IMR-90 (cell line): ENCODE data around the gene MAN2C1. TPM values are rescaled to one million over a fixed set of nuclear protein-coding genes. Genes with fewer than 3 reads are reported as not detected.
"Not testable (repeated sequence)": the region's sequence is repeated elsewhere in the genome, so short reads cannot be mapped to it uniquely, and the experiment has no call there.

Source experiments
- ATAC-seq: fragments of 200-7000 bp; cut with Tn5 transposase; 2 replicates; pipeline ENCODE4 v1.9.1; 2020; ENCODE audit warnings: low read depth, mild to moderate bottlenecking, moderate library complexity
- BruUV-seq: library from RNA; stranded (reverse); fragments of 400-500 nt; replicated peaks from 2 replicates; lab custom pipeline; 2021; lab: Mats Ljungman, UMichigan
- CTCF ChIA-PET: fragments of 300-600 bp; formaldehyde crosslinking; extraction: SDS; loops from one replicate; lab custom pipeline; 2021; ENCODE audit warnings: antibody characterized with exemption; lab: Yijun Ruan, JAX
- POLR2A ChIA-PET: fragments of 300-600 bp; sonication (Branson Sonifier 250); formaldehyde crosslinking; loops from one replicate; lab custom pipeline; 2022; ENCODE audit warnings: antibody characterized with exemption; ENCODE audit not compliant: unreplicated experiment; lab: Charles Lee
- DNase-seq: peaks from one replicate; pipeline ENCODE4 v3.0.0; 2013
- H2AFZ ChIP-seq: replicated peaks from 2 replicates; pipeline ENCODE3; 2013; ENCODE audit warnings: low read length, mild to moderate bottlenecking; ENCODE audit not compliant: poor library complexity
- H2AK5ac ChIP-seq: 2 replicates; pipeline ENCODE4 v1.6.1; 2013; ENCODE audit warnings: low read depth, low read length, inconsistent platforms
- H2AK9ac ChIP-seq: replicated peaks from 2 replicates; pipeline ENCODE3; 2013; ENCODE audit warnings: mild to moderate bottlenecking, low read depth, low read length, moderate library complexity; ENCODE audit not compliant: poor library complexity
- H2BK120ac ChIP-seq: 2 replicates; pipeline ENCODE4 v1.6.1; 2013; ENCODE audit warnings: low read depth, low read length, inconsistent platforms
- H2BK15ac ChIP-seq: 3 replicates; pipeline ENCODE4 v1.6.1; 2013; ENCODE audit warnings: low read depth, low read length, inconsistent platforms
- H2BK20ac ChIP-seq: 2 replicates; pipeline ENCODE4 v1.6.1; 2013; ENCODE audit warnings: low read depth, mild to moderate bottlenecking, inconsistent platforms, low read length, moderate library complexity
- H2BK5ac ChIP-seq: 2 replicates; pipeline ENCODE4 v1.6.1; 2013; ENCODE audit warnings: mild to moderate bottlenecking, low read depth, low read length, inconsistent platforms; ENCODE audit not compliant: poor library complexity, severe bottlenecking
- H3K14ac ChIP-seq: replicated peaks from 2 replicates; pipeline ENCODE4 v1.6.1; 2013; ENCODE audit warnings: low read depth, low read length, inconsistent platforms
- H3K18ac ChIP-seq: 2 replicates; pipeline ENCODE4 v1.6.1; 2013; ENCODE audit warnings: low read depth, low read length, control low read depth
- H3K23ac ChIP-seq: 2 replicates; pipeline ENCODE4 v1.6.1; 2013; ENCODE audit warnings: low read depth, low read length, inconsistent platforms
- H3K27ac ChIP-seq: 2 replicates; pipeline ENCODE4 v1.5.1; 2013; ENCODE audit warnings: mild to moderate bottlenecking, control low read depth, low read length; ENCODE audit not compliant: insufficient read depth
- H3K27me3 ChIP-seq: 2 replicates; pipeline ENCODE4 v1.6.1; 2013; ENCODE audit warnings: low read length; ENCODE audit not compliant: control insufficient read depth, insufficient read depth
- H3K36me3 ChIP-seq: 2 replicates; pipeline ENCODE4 v1.6.1; 2013; ENCODE audit warnings: low read length, mixed read lengths; ENCODE audit not compliant: control insufficient read depth, insufficient read depth
- H3K4ac ChIP-seq: 2 replicates; pipeline ENCODE4 v1.6.1; 2013; ENCODE audit warnings: low read depth, low read length, inconsistent platforms
- H3K4me1 ChIP-seq: 2 replicates; pipeline ENCODE4 v1.6.1; 2013; ENCODE audit warnings: low read length, mixed read lengths; ENCODE audit not compliant: control insufficient read depth, insufficient read depth
- H3K4me2 ChIP-seq: 2 replicates; pipeline ENCODE4 v1.6.1; 2013; ENCODE audit warnings: low read depth, mild to moderate bottlenecking, control low read depth, low read length, moderate library complexity
- H3K4me3 ChIP-seq: 2 replicates; pipeline ENCODE4 v1.5.1; 2013; ENCODE audit warnings: low read depth, mild to moderate bottlenecking, control low read depth, low read length, moderate library complexity; ENCODE audit not compliant: insufficient read depth
- H3K56ac ChIP-seq: 2 replicates; pipeline ENCODE4 v1.6.1; 2013; ENCODE audit warnings: low read length, inconsistent platforms; ENCODE audit not compliant: insufficient read depth; ENCODE audit errors: extremely low read depth
- H3K79me1 ChIP-seq, 2 experiments: 2 replicates each; pipeline ENCODE4 v1.6.1; 2013; ENCODE audit warnings: low read length in 2 of 2, inconsistent platforms in 1 of 2, low read depth in 1 of 2
- H3K9ac ChIP-seq: 2 replicates; pipeline ENCODE4 v1.6.1; 2013; ENCODE audit warnings: low read depth, low read length, control low read depth
- H3K9me1 ChIP-seq: 2 replicates; pipeline ENCODE4 v1.6.1; 2013; ENCODE audit warnings: low read length, inconsistent platforms; ENCODE audit not compliant: insufficient read depth
- H3K9me3 ChIP-seq: 2 replicates; pipeline ENCODE4 v1.6.1; 2013; ENCODE audit warnings: low read length; ENCODE audit not compliant: control insufficient read depth, insufficient read depth
- H4K20me1 ChIP-seq: 2 replicates; pipeline ENCODE4 v1.6.1; 2013; ENCODE audit warnings: low read length, inconsistent platforms; ENCODE audit not compliant: insufficient read depth
- H4K5ac ChIP-seq: 2 replicates; pipeline ENCODE4 v1.6.1; 2013; ENCODE audit warnings: mild to moderate bottlenecking, low read depth, low read length, control low read depth
- H4K8ac ChIP-seq, 2 experiments: 2 replicates each; pipeline ENCODE4 v1.6.1; 2013; ENCODE audit warnings: low read depth in 2 of 2, low read length in 2 of 2, control low read depth in 1 of 2, inconsistent platforms in 1 of 2
- H4K91ac ChIP-seq: 2 replicates; pipeline ENCODE4 v1.6.1; 2013; ENCODE audit warnings: low read depth, low read length, inconsistent platforms; ENCODE audit not compliant: insufficient read depth
- CHD1 ChIP-seq: IDR thresholded peaks from 2 replicates; pipeline ENCODE4 v1.6.1; 2012; ENCODE audit warnings: low read depth, low read length, improper control_type of control experiment
- FOS ChIP-seq: fragments of 150-350 bp; IDR thresholded peaks from 2 replicates; pipeline ENCODE4 v1.6.1; 2016; ENCODE audit warnings: low read depth, low read length
- POLR2A ChIP-seq: IDR thresholded peaks from 2 replicates; pipeline ENCODE4 v1.6.1; 2012; ENCODE audit warnings: mild to moderate bottlenecking, low read depth, low read length
- RCOR1 ChIP-seq: IDR thresholded peaks from 2 replicates; pipeline ENCODE4 v1.6.1; 2012; ENCODE audit warnings: mild to moderate bottlenecking, low read length, improper control_type of control experiment; ENCODE audit not compliant: insufficient replicate concordance
- RFX5 ChIP-seq: IDR thresholded peaks from 2 replicates; pipeline ENCODE4 v1.8.0; 2012; ENCODE audit warnings: low read depth, mild to moderate bottlenecking, low read length, moderate library complexity
- WGBS, 2 experiments: methylation state at CpG; one replicate each; pipeline versions ENCODE4 v1.1.5 to v1.1.7; 2013; ENCODE audit warnings: missing lambda C conversion rate in 2 of 2; ENCODE audit not compliant: insufficient read length in 1 of 2; ENCODE audit errors: extremely low coverage in 2 of 2; 5-methylcytosine and 5-hydroxymethylcytosine counted together
- dilution Hi-C: fragments of 300-500 bp; cut with HindIII; formaldehyde crosslinking; loops from one replicate; pipeline ENCODE4 v1.14.3; 2018; ENCODE audit warnings: low sequenced_read_pairs; ENCODE audit not compliant: unreplicated experiment
- in situ Hi-C: fragments of 300-500 bp; cut with MboI; formaldehyde crosslinking; loops from 3 replicates; pipeline ENCODE4 v1.14.3; 2019; ENCODE audit warnings: low sequenced_read_pairs, inconsistent platforms, mixed read lengths
- intact Hi-C: fragments of 100-400 bp; cut with micrococcal nuclease; formaldehyde crosslinking; loops from 2 replicates; pipeline ENCODE4 v1.10.0; 2022
- polyA plus RNA-seq, 3 experiments: library from polyadenylated mRNA; depleted of rRNA; stranded (reverse); fragments of >200 nt; gene quantifications; 2 replicates each; pipeline ENCODE4 v1.2.3, GENCODE V29; 2012; ENCODE audit warnings: low replicate concordance in 1 of 3
- total RNA-seq: library from RNA; depleted of rRNA; stranded (reverse); fragments of >200 nt; gene quantifications from 2 replicates; pipeline ENCODE4 v1.2.3, GENCODE V29; 2012

MAN2C1 gene
- total and polyA plus RNA-seq, 2 of the 4 experiments (the other 2 are of a cell fraction): 34.8 to 153 TPM

DNA sequence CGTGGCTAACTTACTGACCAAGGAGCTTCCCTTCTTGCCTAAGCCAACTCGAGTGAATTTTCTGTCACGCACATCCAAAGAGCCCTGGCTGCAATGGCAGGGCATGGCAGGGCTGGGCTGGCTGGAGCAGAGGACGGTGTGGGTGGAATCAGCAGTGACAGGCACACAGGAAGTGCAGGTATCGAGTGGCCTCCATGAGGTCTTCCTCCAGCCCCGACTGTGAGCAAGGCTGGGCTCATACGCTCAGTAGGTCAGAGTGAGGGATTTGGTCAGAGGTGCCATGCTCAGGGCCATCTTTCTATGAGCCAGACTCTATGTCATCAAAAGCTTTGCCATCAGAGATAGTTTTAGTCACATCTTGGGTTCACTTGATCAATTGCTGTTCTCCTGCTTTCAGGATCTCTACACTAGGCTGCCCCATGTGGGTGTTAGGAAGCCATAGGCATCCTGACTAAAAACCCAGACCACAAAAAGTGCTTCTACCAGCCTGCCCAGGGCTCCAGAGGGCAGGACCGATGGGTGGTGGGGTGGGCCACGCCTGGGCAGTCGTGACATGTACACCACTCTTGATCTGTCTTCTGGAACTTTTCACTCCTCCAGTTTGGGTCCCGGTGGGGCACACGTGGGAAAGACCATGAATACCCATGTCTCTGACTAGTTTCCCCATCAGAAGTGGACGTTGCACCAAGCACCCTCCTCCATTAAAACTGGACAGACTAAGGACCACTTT is 55.1 kb downstream of the MAN2C1 start:
- Histone ChIP-seq H4K8ac (no peak overlapping the region), H2BK5ac (no peak overlapping the region), H3K9me1 (no peaks in the 10 kb centered on the region), H3K9me3 (no peaks in the 10 kb centered on the region), H3K4me3 (no peak overlapping the region), H2AK5ac (no peak overlapping the region), H3K4me1 (no peaks in the 10 kb centered on the region), H3K27me3 (peaks cover 36% of the 10 kb centered on the region), H3K18ac (no peak overlapping the region), H3K36me3 (no peaks in the 10 kb centered on the region), H4K91ac (no peak overlapping the region), H3K23ac (no peak overlapping the region), H2AK9ac (no peak overlapping the region), H3K27ac (no peak overlapping the region), H4K5ac (no peak overlapping the region), H3K9ac (no peak overlapping the region), H2BK20ac (no peak overlapping the region), H2AFZ (no peak overlapping the region), H3K56ac (no peak overlapping the region), H3K4me2 (no peak overlapping the region), H4K20me1 (no peaks in the 10 kb centered on the region), H3K79me1 (no peaks in the 10 kb centered on the region), H3K4ac (no peak overlapping the region), H3K14ac (no peak overlapping the region), H2BK120ac (no peak overlapping the region), H2BK15ac (no peak overlapping the region)
- no peak for ATAC-seq
- in situ Hi-C loops: no loop called here
- intact Hi-C loops: no loop called here
- BruUV-seq: no TSS peak
- ChIA-PET POLR2A (no interaction called here), CTCF (no interaction called here)
- dilution Hi-C loops: no loop called here
- TF ChIP-seq FOS (no peak), RFX5 (no peak), RCOR1 (no peak), CHD1 (no peak), POLR2A (no peak)
- no peak for DNase-seq
- 84% methylated on average over 4 of the region's 13 CpGs; no CpG with 5 or more reads in 1 of the 2 experiments for WGBS, 2 experiments

DNA sequence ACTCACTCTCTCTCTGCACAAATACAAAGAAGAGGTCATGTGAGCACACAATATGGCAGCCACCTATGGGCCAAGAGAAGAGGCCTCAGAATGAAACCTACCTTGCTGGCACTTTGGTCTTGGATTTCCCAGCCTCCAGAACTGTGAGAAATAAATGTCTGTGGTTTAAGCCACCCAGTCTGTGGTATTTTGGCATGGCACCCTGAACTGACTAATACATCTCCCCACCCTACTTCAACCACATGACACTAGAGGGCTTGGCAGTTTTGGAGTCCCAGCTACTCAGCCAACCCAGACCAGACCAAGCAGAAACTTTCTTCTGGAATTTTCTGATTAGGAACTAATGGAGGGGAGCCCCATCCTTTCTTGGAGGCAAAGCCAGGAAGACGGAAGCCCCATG is 55.9 kb downstream of the MAN2C1 start:
- H2AK9ac ChIP-seq, H3K36me3 ChIP-seq, H3K4me1 ChIP-seq, H3K27ac ChIP-seq, intact Hi-C loops, H3K9me1 ChIP-seq, ATAC-seq, H3K4me2 ChIP-seq, H2AFZ ChIP-seq, H2AK5ac ChIP-seq, H4K8ac ChIP-seq, H3K14ac ChIP-seq, H3K9me3 ChIP-seq, H4K91ac ChIP-seq, CTCF ChIA-PET, H4K20me1 ChIP-seq, H3K18ac ChIP-seq, DNase-seq, H3K4me3 ChIP-seq, H2BK120ac ChIP-seq, H2BK20ac ChIP-seq, BruUV-seq, dilution Hi-C loops, POLR2A ChIA-PET, H3K56ac ChIP-seq, H3K79me1 ChIP-seq, H3K23ac ChIP-seq, in situ Hi-C loops, H4K5ac ChIP-seq, H3K9ac ChIP-seq, H2BK5ac ChIP-seq, H3K4ac ChIP-seq, H2BK15ac ChIP-seq: not testable (repeated sequence)
- H3K27me3 ChIP-seq: peaks cover 44% of the 10 kb centered on the region
- no CpG with 5 or more reads among the region's 1 CpG for WGBS, 2 experiments
